SJCRH30 (cell line): Measurements from ENCODE around the gene ITGA7. TPM values are rescaled to one million over a fixed set of nuclear protein-coding genes. Genes with fewer than 3 reads are reported as not detected.

Source experiments
- DNase-seq, 2 experiments: peaks; one replicate each; pipeline ENCODE4 v3.0.0-alpha.2; 2015 to 2020
- H3K27ac ChIP-seq: fragments of 250-450 bp; sonication (Bioruptor Pico); 2 replicates; pipeline ENCODE4 v1.5.1; 2020; ENCODE audit warnings: mild to moderate bottlenecking, moderate library complexity
- H3K27me3 ChIP-seq: fragments of 250-450 bp; sonication (Bioruptor Pico); 2 replicates; pipeline ENCODE4 v1.5.1; 2020; ENCODE audit warnings: mild to moderate bottlenecking, moderate library complexity
- H3K36me3 ChIP-seq: fragments of 250-450 bp; sonication (Bioruptor Pico); 2 replicates; pipeline ENCODE4 v1.5.1; 2020; ENCODE audit warnings: mild to moderate bottlenecking, moderate library complexity
- H3K4me1 ChIP-seq: fragments of 250-450 bp; sonication (Bioruptor Pico); 2 replicates; pipeline ENCODE4 v1.5.1; 2020; ENCODE audit warnings: mild to moderate bottlenecking, moderate library complexity
- H3K4me3 ChIP-seq: fragments of 250-450 bp; sonication (Bioruptor Pico); 2 replicates; pipeline ENCODE4 v1.5.1; 2020; ENCODE audit warnings: mild to moderate bottlenecking, moderate library complexity
- H3K9me3 ChIP-seq: fragments of 250-450 bp; sonication (Bioruptor Pico); replicated peaks from 2 replicates; pipeline ENCODE4 v1.5.1; 2020; ENCODE audit warnings: mild to moderate bottlenecking, moderate library complexity
- total RNA-seq: library from RNA; depleted of rRNA; stranded (reverse); fragments of >200 nt; shearing (Covaris generic); gene quantifications from 2 replicates; pipeline ENCODE4 v1.2.3, GENCODE V29; 2014

The ITGA7 gene
- total RNA-seq, 1 experiment from 2014 or later: 27.1 TPM

DNA sequence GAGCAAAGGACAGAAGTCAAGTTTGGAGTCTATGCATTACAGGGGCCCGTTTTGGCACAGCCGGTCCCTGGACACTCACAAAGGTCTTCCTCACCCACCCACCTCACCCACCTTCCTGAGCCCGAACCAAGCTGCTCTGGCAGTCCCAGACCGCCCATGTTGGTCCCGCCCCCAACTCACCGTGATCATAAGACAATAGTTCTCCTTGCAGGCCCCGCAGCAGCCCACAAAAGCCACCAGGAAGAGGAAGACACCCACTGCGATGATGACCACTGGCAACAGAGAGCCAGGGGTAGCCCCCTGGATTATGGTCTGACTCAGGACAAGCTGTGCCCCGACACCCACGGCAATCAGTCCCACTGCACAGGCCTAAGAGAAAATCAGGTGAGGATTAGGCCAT lies 19.3 kb upstream of the ITGA7 start:
- no peaks in the 10 kb centered on the region for H3K27me3 ChIP-seq
- peaks cover 9% of the 10 kb centered on the region for H3K4me1 ChIP-seq
- H3K27ac ChIP-seq: no peak overlapping the region
- no peak for DNase-seq
- H3K4me3 ChIP-seq: peak overlapping the region; percentile 71
- no peaks in the 10 kb centered on the region for H3K9me3 ChIP-seq
- H3K36me3 ChIP-seq: peaks cover 37% of the 10 kb centered on the region

DNA sequence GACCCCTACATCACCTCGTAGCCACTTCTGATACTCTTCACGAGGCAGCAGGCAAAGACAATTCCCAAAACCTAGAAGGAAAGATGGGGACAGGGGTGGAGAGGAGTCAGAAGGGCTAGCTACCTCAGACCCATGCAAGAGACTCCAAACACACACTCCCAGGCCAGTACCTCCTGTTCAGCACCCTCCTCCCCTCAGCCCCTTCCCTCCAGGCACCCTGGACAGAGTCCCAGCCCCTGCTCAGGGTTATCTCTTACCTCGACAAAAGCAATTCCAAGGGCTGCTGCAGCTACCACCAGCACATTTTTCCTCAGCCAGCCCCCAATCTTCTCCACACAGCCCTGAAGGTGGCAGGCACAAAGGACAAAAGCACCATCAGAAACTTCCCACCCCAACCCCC lies 17.9 kb upstream of the ITGA7 start:
- Histone ChIP-seq H3K36me3 (peaks cover 37% of the 10 kb centered on the region), H3K4me1 (peaks cover 10% of the 10 kb centered on the region; the same call in 1 of the 2 replicates), H3K9me3 (no peaks in the 10 kb centered on the region), H3K27ac (no peak overlapping the region), H3K4me3 (no peak overlapping the region), H3K27me3 (no peaks in the 10 kb centered on the region)
- no peak for DNase-seq

DNA sequence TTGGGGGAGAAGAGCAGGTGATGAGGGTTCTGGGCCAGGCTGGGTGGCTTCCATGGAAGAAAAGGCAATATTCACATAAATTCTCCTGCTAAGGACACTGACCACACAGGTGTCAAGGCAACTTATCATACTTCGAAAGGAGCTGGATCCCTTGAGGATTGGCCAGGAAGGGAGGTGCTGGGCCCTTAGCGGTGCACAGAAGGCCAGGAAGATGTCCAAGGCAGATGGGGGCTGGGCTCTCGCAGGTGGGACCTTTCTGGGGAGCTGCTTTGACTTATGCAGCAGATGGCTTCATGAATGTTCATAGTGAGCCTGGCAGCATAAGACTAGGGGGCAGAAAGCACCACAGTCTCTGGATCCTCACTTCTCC lies 17.2 kb upstream of the ITGA7 start:
- Histone ChIP-seq H3K4me3 (no peak overlapping the region), H3K4me1 (peaks cover 14% of the 10 kb centered on the region), H3K27me3 (no peaks in the 10 kb centered on the region), H3K9me3 (no peaks in the 10 kb centered on the region), H3K36me3 (peaks cover 37% of the 10 kb centered on the region), H3K27ac (no peak overlapping the region)
- no peak for DNase-seq

DNA sequence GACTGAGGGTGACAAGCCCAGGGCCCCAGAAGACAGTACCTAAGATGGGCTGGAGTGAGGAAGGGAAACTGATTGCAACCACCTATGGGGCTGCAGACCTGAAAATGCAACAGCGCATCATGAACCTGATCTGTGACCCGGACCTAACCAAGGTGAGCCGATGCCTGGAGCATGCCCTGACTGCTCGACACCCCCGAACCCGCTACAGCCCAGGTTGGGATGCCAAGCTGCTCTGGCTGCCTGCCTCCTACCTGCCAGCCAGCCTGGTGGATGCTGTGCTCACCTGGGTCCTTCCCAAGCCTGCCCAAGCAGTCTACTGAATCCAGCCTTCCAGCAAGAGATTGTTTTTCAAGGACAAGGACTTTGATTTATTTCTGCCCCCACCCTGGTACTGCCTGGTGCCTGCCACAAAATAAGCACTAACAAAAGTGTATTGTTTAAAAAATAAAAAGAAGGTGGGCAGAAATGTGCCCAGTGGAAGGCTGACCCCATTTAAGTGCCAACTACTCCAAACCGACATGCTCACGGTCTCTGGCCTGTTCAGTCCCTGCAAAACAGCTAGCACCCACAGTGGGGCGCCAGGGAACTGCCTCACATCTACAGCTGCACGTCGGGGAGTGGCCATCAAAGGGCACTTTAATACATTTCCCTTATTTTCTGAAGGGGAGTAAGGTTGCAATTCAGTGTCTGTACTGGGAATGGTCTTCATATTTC lies 16.7 kb upstream of the ITGA7 start:
- Histone ChIP-seq H3K36me3 (peaks cover 37% of the 10 kb centered on the region), H3K27me3 (no peaks in the 10 kb centered on the region), H3K9me3 (no peaks in the 10 kb centered on the region), H3K4me3 (no peak overlapping the region), H3K4me1 (peaks cover 17% of the 10 kb centered on the region), H3K27ac (no peak overlapping the region)
- DNase-seq: peak; percentile 48 to 65

DNA sequence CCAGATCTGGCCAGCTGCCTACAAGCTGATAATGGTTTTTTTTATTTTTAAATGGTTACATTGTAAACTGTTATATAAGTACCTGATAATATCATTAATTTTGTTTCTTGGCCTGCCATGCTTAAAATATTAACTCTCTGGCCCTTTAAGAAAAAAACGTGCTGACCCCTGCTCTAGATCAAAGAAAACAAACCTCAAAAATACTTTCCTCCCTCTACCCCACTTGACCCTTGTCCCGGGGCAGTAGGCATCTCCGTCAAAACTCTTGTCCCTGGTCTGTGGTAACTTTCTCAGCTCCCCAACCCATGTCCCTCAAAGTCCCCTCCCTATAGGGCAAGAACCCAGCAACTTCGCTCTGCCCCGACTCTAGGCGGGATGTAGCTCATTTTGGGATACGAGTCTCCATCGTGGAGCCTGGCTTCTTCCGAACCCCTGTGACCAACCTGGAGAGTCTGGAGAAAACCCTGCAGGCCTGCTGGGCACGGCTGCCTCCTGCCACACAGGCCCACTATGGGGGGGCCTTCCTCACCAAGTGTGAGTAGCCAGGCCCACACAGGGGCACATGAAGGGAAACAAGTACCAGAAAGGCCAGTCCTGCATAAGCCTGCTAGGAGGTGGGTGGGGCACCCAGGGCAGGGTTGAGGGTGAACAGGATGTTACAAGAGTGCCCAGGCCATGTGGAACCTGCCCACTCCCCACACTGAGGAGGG lies 16.0 kb upstream of the ITGA7 start:
- Histone ChIP-seq H3K36me3 (peaks cover 37% of the 10 kb centered on the region), H3K9me3 (no peaks in the 10 kb centered on the region), H3K4me1 (peaks cover 20% of the 10 kb centered on the region), H3K4me3 (no peak overlapping the region), H3K27ac (no peak overlapping the region), H3K27me3 (no peaks in the 10 kb centered on the region)
- DNase-seq: no peak

DNA sequence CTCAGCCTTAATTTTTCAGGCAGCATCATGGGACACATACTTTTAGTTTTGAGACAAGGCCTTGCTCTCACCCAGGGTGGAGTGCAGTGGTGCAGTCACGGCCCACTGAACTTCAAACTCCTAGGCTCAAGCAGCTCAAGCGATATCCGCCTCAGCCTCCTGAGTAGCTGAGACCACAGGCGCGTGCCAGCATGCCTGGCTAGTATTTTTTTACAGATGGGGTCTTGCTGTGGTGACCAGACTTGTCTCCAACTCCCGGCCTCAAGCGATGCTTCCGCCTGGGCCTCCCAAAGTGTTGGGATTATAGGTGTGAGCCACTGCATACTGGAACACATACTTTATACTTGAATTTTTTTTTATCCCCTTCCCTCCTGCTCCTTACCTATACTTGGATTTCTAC lies 15.2 kb upstream of the ITGA7 start:
- Histone ChIP-seq H3K36me3 (peaks cover 37% of the 10 kb centered on the region), H3K27ac (no peak overlapping the region), H3K4me1 (peaks cover 27% of the 10 kb centered on the region)

DNA sequence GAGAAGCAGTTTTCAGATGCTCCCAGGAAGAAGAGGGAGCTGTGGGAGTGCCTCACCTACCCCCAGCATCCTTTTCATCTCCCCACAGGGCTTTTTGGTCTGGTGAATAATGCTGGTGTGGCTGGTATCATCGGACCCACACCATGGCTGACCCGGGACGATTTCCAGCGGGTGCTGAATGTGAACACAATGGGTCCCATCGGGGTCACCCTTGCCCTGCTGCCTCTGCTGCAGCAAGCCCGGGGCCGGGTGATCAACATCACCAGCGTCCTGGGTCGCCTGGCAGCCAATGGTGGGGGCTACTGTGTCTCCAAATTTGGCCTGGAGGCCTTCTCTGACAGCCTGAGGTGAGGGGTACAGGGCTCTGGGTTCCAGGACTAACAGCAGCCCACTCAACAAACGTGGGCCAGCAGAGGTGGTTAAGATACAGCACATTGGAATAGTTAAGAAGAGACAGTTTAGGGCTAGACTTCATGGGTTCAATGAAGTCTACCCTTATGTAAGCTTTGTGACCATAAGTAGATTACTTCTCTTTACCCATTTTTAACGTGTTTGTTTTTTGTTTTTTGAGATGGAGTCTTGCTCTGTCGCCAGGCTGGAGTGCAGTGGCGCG lies 14.0 kb upstream of the ITGA7 start:
- Histone ChIP-seq H3K36me3 (peaks cover 31% of the 10 kb centered on the region), H3K9me3 (no peaks in the 10 kb centered on the region), H3K4me3 (no peak overlapping the region), H3K27me3 (no peaks in the 10 kb centered on the region), H3K27ac (peak overlapping the region; percentile 3; the same call in 1 of the 2 replicates), H3K4me1 (peaks cover 32% of the 10 kb centered on the region)
- no peak for DNase-seq

More for the DNA sequence above, 15.2 kb upstream of the ITGA7 start:
- no peak for DNase-seq
- no peaks in the 10 kb centered on the region for H3K9me3 ChIP-seq
- no peaks in the 10 kb centered on the region for H3K27me3 ChIP-seq
- H3K4me3 ChIP-seq: no peak overlapping the region

DNA sequence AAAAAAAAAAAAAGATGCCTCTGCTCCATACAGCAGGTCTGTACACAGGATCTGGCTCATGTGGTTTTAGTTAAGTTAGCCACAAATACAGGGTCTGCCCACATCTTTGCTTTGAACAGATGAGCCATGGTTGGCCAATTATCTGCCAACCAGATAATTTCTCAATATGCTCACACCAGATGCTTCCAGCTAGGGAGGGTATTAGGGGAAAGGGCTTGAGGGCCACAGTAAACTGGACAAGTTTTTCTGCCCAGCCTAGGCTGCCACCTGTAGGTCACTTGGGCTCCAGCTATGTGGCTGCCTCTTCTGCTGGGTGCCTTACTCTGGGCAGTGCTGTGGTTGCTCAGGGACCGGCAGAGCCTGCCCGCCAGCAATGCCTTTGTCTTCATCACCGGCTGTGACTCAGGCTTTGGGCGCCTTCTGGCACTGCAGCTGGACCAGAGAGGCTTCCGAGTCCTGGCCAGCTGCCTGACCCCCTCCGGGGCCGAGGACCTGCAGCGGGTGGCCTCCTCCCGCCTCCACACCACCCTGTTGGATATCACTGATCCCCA lies 13.3 kb upstream of the ITGA7 start:
- H3K27me3 ChIP-seq: no peaks in the 10 kb centered on the region
- peaks cover 32% of the 10 kb centered on the region for H3K4me1 ChIP-seq
- DNase-seq: peak; percentile 74 to 81
- H3K9me3 ChIP-seq: no peaks in the 10 kb centered on the region
- peaks cover 25% of the 10 kb centered on the region for H3K36me3 ChIP-seq
- 0 out of 2 replicates have a peak overlapping the region, but pooled peaks have one; percentile 3 for H3K27ac ChIP-seq
- no peak overlapping the region for H3K4me3 ChIP-seq

DNA sequence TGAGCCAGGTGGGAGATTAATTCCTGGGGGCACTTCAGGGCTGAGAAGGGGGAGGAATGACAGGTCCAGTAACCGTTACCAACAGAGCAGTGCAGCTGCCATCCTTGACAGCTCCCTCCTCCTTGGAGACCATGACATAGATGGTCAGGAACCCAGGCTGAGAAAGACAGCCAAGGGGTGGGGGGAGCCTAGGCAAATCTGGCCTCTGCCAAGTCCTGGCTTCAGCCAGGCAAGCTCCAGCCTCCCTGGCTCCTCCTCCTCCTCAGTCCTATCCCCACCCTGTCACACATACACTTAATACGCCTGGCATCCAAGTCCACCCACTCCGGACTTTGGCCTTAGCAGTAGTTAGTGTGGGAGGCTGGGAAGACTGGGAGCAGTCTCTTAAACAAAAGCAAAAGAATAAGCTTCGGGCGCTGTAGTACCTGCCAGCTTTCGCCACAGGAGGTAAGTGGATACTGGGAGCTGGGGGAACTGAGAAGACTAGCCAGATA lies 12.4 kb upstream of the ITGA7 start, which contains the start of gene RDH5:
TSS of gene RDH5 (plus strand) at position 323 of the 494 bp plus-strand sequence. CDS start 792 bp downstream, outside the sequence.
- H3K27ac ChIP-seq: no peak within 1 kb of the TSS

DNA sequence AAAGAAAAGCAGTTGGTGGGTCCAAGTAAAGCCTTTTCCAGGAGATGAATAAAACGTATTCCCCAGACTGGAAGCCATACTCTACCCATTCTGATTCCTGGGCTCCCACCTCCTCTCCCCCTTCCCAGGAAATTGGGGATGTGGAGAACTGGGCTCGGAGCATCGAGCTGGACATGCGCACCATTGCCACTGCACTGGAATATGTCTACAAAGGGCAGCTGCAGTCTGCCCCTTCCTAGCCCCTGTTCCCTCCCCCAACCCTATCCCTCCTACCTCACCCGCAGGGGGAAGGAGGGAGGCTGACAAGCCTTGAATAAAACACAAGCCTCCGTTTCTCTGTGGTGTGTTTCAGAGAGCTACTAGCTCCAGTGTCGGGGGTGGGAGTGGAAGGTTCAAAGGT lies 11.7 kb upstream of the ITGA7 start:
- DNase-seq: no peak
- Histone ChIP-seq H3K27me3 (no peaks in the 10 kb centered on the region), H3K27ac (no peak overlapping the region), H3K4me3 (no peak overlapping the region), H3K36me3 (peaks cover 10% of the 10 kb centered on the region), H3K4me1 (peaks cover 32% of the 10 kb centered on the region), H3K9me3 (no peaks in the 10 kb centered on the region)

More for the DNA sequence above, 12.4 kb upstream of the ITGA7 start, which contains the start of gene RDH5:
- Histone ChIP-seq H3K9me3 (no peaks in the 10 kb centered on the region), H3K36me3 (peaks cover 16% of the 10 kb centered on the region), H3K4me3 (no peak within 1 kb of the TSS), H3K27me3 (no peaks in the 10 kb centered on the region), H3K4me1 (peaks cover 32% of the 10 kb centered on the region)
- DNase-seq: no peak

DNA sequence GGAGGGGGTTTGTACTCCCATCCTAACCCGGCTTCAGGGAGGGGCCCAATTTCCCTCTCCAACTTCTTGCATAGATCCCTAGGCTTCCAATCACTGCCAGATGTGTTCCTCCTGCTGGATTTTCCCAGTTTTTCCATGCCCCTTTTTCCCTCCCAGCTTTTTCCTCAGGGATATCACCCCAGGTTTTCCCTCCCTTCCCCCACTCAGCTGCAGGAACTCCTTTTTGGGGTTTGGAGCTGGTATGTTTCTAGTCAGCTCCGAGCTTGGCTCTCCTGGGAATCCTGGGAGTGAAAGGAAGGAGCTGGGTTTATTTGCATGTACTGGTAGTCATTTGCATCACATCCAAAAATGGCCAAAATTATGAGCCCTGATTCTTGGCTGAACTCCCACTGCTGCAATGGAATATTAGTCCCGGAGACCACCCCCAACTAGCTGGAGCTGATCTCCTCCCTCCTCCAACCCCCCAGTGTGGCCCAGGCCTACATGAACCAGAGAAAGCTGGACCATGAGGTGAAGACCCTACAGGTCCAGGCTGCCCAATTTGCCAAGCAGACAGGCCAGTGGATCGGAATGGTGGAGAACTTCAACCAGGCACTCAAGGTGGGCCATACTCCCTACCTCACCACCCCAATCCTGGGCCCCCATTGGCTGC lies 11.0 kb upstream of the ITGA7 start:
- no peak for DNase-seq
- H3K4me1 ChIP-seq: peaks cover 32% of the 10 kb centered on the region
- no peak overlapping the region for H3K4me3 ChIP-seq
- H3K36me3 ChIP-seq: peaks cover 4% of the 10 kb centered on the region; the same call in 1 of the 2 replicates
- no peaks in the 10 kb centered on the region for H3K27me3 ChIP-seq
- peak overlapping the region; percentile 80 for H3K27ac ChIP-seq
- H3K9me3 ChIP-seq: no peaks in the 10 kb centered on the region

DNA sequence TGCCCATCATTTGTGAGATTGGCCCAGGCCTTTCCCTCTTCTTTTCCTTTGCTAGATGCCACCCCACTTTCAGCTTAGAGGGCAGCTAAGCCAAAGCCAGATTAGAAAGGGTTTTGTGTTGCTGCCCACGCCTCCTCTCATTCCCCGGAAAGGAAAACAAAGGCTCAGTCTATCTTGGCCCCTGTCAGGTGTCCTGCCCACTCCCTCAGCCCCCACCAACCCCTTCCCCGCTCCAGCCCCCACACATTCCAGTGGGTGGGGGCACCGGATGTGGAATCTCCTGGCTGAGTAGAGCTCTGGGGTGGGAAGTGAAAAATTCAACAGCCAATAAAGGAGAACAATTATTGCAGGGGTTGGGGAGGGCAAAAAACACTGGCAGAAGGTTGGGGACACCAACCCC lies 10.3 kb upstream of the ITGA7 start:
- DNase-seq: peak; percentile 55 to 66
- no peaks in the 10 kb centered on the region for H3K27me3 ChIP-seq
- peak overlapping the region; percentile 80 for H3K27ac ChIP-seq
- H3K4me1 ChIP-seq: peaks cover 32% of the 10 kb centered on the region
- H3K4me3 ChIP-seq: no peak overlapping the region
- no peaks in the 10 kb centered on the region for H3K36me3 ChIP-seq
- no peaks in the 10 kb centered on the region for H3K9me3 ChIP-seq

DNA sequence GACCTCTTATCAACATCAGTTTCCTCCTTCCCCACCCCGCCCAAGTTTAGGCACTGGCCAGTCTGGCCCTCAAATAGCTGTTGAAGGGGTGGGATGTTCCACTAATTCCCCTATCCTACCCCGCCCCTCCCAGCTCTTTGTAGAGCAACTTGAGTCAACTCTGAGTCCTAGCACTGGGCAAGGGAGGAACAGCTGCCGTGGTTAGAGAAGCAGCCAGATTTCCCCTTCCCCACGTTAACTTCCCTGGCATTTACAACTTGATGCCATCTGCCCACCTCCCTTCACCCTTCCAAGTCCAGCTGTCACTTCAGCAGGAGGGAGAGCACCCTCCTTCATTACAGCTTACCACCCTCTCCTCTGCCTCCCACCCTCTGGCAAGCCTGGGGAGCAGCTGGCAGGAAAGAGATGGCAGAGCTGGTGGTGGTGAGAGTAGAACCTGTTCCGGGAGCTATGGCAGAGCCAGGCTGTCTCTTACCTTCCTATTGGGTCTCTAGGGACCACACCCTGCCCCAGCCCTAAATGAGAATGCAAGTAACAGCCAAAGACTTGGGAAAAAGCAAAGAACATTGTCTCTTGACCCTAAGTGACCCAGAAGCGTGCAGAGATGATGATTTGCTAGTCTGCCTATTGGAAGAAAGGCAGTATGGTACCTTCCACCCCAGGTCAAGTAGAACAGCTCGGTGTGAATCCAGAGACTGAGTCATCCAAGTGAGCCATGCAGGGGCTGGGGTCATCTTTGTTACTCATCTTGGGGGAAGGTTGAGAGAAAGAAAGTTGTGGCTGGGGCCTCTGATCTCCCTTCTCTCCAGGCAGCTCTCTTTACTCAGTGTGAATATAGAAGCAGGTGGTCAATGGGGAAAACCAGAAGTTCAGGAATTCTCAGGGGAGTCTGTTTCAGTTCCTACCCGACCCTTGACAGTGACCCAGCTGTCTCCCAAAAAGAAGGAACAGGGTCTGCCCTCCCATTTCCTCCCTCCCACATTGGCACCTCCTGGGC lies 9.6 kb upstream of the ITGA7 start:
- H3K9me3 ChIP-seq: no peaks in the 10 kb centered on the region
- H3K4me3 ChIP-seq: peak overlapping the region; percentile 79
- no peaks in the 10 kb centered on the region for H3K36me3 ChIP-seq
- no peaks in the 10 kb centered on the region for H3K27me3 ChIP-seq
- H3K4me1 ChIP-seq: peaks cover 32% of the 10 kb centered on the region
- DNase-seq: peak; percentile 77 to 81
- peak overlapping the region; percentile 80 for H3K27ac ChIP-seq
